ENCODE measurements around the gene CUX1.

The CUX1 gene

DNA sequence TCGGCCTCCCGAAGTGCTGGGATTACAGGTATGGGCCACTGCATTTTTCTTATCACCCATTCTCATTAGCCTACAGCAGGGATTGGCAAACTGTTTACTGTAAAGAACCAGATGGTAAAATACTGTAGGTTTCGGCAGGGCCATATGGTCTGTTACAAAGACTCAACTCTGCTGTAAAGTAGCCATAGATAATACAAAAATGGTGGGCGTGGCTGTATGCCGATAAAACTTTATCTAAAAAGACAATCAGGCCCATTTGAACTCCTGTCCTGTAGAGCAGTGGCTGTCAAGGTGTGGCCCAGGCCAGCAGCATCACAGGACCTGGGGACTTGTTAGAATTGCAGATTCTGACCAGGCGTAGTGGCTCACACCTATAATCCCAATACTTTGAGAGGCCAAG, 134.3 kb downstream of the CUX1 start:
- H3K9me3 ChIP-seq (ENCODE audit: severe bottlenecking): no peaks in the 10 kb centered on the region
- no peak for DNase-seq (ENCODE audit: low spot score)
- no peak for ATAC-seq (ENCODE audit: low read depth)
- no peak overlapping the region for H3K4me3 ChIP-seq (ENCODE audit: severe bottlenecking)
- peak overlapping the region; percentile 89 for H3K27ac ChIP-seq (ENCODE audit: poor library complexity, severe bottlenecking)
- TF ChIP-seq, protein P1, sequence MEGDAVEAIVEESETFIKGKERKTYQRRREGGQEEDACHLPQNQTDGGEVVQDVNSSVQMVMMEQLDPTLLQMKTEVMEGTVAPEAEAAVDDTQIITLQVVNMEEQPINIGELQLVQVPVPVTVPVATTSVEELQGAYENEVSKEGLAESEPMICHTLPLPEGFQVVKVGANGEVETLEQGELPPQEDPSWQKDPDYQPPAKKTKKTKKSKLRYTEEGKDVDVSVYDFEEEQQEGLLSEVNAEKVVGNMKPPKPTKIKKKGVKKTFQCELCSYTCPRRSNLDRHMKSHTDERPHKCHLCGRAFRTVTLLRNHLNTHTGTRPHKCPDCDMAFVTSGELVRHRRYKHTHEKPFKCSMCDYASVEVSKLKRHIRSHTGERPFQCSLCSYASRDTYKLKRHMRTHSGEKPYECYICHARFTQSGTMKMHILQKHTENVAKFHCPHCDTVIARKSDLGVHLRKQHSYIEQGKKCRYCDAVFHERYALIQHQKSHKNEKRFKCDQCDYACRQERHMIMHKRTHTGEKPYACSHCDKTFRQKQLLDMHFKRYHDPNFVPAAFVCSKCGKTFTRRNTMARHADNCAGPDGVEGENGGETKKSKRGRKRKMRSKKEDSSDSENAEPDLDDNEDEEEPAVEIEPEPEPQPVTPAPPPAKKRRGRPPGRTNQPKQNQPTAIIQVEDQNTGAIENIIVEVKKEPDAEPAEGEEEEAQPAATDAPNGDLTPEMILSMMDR (IDR thresholded peaks at IDR 0.05; ENCODE audit: poor library complexity, severe bottlenecking): no peak
- H3K36me3 ChIP-seq (ENCODE audit: low read depth): no peaks in the 10 kb centered on the region
- peaks cover 26% of the 10 kb centered on the region for H3K4me1 ChIP-seq (ENCODE audit: insufficient read depth, poor library complexity, severe bottlenecking)
- no peaks in the 10 kb centered on the region for H3K27me3 ChIP-seq (ENCODE audit: insufficient read depth, poor library complexity, severe bottlenecking)

DNA sequence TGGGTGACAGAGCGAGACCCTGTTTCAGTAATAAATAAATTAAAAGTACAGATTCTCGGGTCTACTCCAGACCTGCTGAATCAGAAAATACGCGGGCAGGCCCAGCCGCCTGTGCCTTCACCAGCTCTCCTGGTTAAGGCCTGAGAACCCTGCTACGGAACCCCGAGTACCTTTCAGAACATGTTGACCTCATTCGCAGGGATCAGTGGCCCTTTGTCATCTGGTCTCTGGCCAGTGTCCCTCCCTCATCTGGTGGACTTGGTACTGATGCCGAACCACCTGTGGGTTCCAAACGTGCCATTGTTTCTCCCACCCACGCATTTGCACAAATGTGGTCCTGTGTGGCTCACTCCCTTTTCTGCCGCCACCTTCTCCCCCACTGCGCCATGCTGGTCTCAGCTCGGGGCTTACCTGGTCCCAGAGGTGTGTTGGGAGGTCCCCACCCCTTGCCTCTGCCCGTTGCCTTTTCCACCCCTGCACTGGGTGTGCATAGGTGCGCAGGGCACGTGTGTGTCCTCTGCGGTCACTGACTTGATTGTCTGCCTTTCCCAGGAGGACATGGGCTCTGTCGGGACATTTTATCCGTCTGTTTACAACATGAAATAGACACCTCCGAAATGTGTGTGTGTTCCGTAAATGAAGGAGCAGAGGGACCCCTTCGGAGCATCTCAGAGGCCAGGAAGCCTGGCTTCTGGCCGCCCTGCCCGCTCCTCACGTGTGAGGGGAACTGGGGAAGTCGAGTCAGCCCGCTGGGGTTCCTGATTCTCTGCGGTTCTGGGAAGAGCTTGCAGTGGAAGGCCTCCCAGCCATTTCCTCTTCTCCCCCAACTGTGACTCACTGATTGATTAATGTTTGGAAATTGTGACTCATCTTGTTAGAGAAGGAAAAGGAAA, 135.2 kb downstream of the CUX1 start:
- ATAC-seq (ENCODE audit: low read depth) (peak; percentile 73), DNase-seq (ENCODE audit: low spot score) (no peak)
- H3K4me3 ChIP-seq (ENCODE audit: severe bottlenecking): no peak overlapping the region
- H3K27me3 ChIP-seq (ENCODE audit: insufficient read depth, poor library complexity, severe bottlenecking): no peaks in the 10 kb centered on the region
- no peaks in the 10 kb centered on the region for H3K36me3 ChIP-seq (ENCODE audit: low read depth)
- H3K9me3 ChIP-seq (ENCODE audit: severe bottlenecking): no peaks in the 10 kb centered on the region
- peak overlapping the region; percentile 89 for H3K27ac ChIP-seq (ENCODE audit: poor library complexity, severe bottlenecking)
- H3K4me1 ChIP-seq (ENCODE audit: insufficient read depth, poor library complexity, severe bottlenecking): peaks cover 26% of the 10 kb centered on the region
- TF ChIP-seq, protein P1 (IDR thresholded peaks at IDR 0.05; ENCODE audit: poor library complexity, severe bottlenecking): no peak

DNA sequence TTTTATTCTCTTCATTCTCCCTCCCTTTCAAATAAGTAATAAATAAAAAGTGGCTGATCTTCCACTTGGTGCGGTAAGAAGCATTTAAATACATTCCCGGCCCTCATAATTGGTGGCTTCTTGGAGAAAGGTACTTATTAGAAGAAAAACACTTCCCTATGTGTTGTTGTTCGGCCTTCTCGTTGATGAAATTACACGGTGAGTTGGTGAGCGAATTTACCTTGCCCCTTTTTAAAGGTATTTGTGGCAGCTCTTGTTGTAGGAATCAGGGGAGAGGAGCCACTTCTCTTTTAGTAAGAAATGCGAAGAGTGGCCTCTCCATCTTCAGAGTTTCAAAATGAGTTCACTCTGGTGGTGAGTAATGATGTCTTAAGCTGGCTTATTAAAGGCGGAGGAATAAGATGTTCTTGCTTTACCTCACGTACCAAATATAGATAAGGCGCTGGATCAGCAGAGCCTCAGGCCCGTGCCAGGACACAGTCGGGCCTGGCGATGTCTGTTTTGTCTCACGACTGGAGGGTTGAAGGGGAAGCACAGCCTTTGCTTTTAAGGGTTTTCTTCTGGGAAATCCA, 135.9 kb downstream of the CUX1 start:
- Histone ChIP-seq H3K36me3 (ENCODE audit: low read depth) (no peaks in the 10 kb centered on the region), H3K27me3 (ENCODE audit: insufficient read depth, poor library complexity, severe bottlenecking) (no peaks in the 10 kb centered on the region), H3K4me3 (ENCODE audit: severe bottlenecking) (no peak overlapping the region), H3K9me3 (ENCODE audit: severe bottlenecking) (no peaks in the 10 kb centered on the region), H3K4me1 (ENCODE audit: insufficient read depth, poor library complexity, severe bottlenecking) (peaks cover 26% of the 10 kb centered on the region), H3K27ac (ENCODE audit: poor library complexity, severe bottlenecking) (peak overlapping the region; percentile 89)
- TF ChIP-seq, protein P1 (IDR thresholded peaks at IDR 0.05; ENCODE audit: poor library complexity, severe bottlenecking): no peak
- ATAC-seq (ENCODE audit: low read depth) (peak; percentile 90), DNase-seq (ENCODE audit: low spot score) (no peak)

DNA sequence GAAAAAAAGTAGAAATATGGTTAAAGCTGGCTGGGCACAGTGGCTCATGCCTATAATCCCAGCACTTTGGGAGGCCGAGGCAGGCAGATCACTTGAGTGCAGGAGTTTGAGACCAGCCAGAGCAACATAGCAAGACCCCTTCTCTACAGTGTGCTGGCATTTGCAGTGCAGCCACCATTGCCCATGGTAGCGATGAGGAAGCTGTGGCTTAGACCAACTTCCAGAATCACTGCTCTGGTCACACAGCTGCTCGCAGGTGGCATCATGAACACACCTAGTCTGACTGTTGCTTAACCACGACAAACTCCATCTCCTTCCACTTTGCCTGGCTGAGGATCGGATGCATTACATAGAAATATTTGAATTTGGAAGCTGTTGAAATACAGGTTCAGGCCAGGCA, 137.1 kb downstream of the CUX1 start:
- Histone ChIP-seq H3K4me1 (ENCODE audit: insufficient read depth, poor library complexity, severe bottlenecking) (peaks cover 37% of the 10 kb centered on the region), H3K27ac (ENCODE audit: poor library complexity, severe bottlenecking) (peak overlapping the region; percentile 89)
- ATAC-seq (ENCODE audit: low read depth): no peak

More for the DNA sequence above, 137.1 kb downstream of the CUX1 start:
- no peaks in the 10 kb centered on the region for H3K9me3 ChIP-seq (ENCODE audit: severe bottlenecking)
- no peak overlapping the region for H3K4me3 ChIP-seq (ENCODE audit: severe bottlenecking)
- DNase-seq (ENCODE audit: low spot score): no peak
- no peaks in the 10 kb centered on the region for H3K27me3 ChIP-seq (ENCODE audit: insufficient read depth, poor library complexity, severe bottlenecking)
- TF ChIP-seq, protein P1 (IDR thresholded peaks at IDR 0.05; ENCODE audit: poor library complexity, severe bottlenecking): no peak
- H3K36me3 ChIP-seq (ENCODE audit: low read depth): no peaks in the 10 kb centered on the region

Data from RWPE2 (cell line).